GM18861 (cell line): ENCODE results near the gene CHST11.

ENCODE experiments used
- ATAC-seq: cut with Tn5 transposase; IDR thresholded peaks from one replicate; pipeline ENCODE4 v1.9.1; 2021; ENCODE audit not compliant: unreplicated experiment

CHST11 gene

GRCh38 chr12:104624529-104624928, 167.8 kb downstream of the CHST11 start:
- no peak for ATAC-seq

DNA sequence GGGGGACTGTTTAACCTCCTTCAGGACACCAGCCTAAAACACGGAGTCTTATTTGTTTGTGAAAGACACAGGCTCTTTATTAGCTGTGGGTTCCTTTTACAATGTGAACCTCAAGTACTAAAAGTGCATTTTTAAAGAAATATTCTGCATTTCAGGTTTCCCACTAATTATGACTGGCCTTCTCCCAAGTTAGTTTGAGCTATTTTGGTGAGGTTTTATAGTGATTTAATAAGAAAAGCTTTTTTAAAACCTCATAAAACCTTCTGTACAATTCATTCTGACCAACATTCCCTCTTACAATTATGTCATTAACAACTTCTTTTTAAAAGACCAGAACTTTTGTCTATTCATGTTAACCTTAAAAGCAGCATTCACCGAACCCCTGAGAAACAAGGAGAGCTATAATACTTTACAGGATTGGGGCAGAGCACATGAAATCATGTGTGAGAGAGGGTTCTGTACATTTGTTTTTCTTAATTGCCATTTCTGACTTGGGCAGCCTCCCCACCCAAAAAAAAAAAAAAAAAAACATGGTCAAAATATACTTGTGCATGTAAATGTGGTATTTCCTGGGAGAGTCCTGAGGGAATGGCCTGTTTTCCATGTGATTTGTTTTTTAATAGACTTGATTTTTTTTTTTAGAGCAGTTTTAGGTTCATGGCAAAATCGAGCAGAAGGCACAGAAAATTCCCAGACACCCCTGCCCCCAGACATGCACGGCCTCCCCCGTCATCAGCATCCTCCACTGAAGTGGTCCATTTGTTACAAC, 169.5 kb downstream of the CHST11 start:
- ATAC-seq = no peak

DNA sequence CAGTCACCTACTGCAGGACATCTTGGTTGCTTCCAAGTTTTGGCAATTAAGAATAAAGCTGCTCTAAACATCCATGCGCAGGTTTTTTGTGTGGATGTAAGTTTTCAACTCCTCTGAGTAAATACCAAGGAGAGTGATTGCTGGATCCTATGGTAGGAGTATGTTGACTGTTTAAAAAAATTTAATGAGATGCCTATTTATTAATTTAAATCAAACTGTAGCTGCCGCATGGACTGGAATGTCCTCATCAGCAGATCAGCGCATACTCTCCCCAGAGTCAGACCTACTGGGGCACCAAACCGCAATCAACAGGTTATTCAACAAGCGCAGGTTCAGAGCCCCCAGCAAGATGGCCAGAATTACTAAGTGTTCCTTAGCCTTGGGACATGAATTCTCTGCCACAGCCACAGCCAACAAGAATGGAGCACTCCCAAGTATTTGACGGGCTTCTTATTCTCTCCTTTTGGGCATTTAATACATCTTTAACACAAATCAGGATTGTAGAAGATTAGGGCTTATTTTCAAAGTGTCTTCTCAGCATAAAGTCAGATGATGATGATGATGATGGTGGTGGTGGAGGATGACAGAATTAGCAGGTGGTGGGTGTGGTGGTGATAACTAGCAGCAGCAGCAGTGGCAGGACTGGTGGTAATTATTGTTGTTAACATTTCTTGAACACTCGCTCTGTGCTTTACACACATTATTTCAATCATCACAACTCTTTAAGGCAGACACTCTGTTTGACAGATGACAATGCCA, 170.7 kb downstream of the CHST11 start:
- no peak for ATAC-seq

DNA sequence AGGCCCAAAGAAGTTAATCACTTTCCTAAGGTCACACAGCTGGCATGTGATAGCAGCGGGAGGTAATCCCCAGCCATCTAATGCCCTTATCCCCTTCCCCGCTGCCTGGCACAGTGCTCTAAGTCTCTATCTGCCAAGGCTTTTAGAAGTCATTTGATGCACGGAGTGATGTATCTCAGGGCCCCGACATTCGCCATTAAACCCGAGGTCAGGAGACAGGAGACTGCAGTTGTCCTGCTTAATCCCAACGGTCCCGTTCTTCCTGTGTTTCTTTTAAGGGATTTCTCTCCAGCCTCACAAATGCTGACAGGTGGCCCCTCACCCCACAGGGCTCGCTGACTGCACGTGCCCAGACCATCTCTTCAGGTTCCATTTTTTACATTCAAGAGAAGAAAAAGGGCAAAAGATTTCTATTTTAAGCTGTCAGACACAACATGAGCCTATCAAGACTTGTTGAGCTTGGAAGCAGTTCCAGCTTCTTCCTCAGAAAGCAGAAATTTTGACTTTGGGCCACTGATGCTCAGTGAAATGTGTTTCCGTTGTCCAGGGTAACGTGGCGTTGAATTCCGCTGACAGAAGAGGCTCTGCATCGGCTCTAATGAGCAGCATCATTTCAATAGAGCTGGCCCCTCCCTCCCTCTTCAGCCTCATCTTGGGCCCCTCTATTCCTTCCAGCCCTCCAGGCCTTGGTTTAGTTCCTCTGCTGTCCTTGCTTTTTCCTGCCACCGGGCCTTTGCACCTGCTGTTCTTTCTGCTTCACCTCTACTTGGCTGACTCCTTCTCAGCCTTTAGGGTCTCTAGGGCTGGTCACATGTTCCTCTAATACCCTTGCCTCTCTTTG, 171.5 kb downstream of the CHST11 start:
- ATAC-seq = no peak

DNA sequence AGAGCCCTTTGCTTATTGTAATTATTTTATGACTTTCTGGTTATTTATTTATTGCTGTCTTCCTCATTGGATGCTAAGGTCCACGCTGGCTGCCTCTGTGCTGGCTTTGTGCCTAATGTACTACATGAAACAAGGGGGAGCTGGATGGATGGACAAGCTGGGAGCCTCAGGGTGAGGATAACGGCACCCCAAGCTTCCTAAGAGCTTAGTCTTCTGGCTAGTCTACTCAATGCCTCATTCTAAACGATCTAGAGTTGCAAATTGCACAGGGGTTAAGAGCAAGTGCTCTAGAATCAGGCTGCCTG, 172.0 kb downstream of the CHST11 start:
- ATAC-seq = no peak

- ATAC-seq = no peak
Measured at GRCh38 chr12:104630230-104630670, 173.5 kb downstream of the CHST11 start.

GRCh38 chr12:104631867-104632266, 175.1 kb downstream of the CHST11 start:
- no peak for ATAC-seq

DNA sequence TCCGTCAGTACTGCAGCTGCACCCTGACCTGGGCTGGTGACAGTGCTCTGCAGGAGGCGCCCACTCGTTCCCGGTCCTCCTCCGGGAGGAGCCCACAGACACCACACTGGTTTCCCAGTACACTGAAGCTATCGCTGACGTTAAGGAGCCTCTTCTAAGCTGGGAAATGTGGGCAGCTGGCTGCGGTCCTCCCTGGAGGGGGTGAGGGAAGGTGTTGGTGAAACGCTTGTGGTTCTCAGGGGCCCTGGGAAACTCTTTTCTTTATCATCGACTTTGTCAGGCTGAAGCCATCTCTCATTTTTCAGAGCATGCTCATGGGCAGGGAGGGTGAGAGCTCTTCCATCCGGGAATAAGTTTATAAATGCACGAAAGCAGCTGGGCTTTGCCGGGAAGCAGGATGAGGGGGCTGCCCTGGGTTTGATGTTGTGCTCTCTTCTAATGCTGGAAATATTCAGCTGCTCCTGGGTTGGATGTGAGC, 176.0 kb downstream of the CHST11 start:
- no peak for ATAC-seq

DNA sequence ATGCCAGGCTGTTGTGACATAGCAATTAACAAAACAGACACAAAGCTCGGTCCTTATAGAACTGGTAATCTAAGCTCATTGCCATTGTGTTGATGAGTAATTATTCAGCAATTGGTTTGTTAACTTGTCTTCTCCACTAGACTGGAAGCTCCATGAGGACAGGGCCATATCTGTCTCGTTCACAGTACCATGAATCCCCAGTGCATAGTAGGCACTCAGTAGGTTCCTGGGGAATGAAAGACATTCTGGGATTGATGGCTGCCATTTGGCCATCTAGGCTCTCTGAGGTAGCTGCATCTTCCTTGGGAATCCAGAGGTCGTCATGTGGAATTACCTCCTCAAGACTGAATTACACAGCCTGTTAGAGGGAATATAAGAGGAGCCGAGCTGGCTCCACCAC, 177.3 kb downstream of the CHST11 start:
- ATAC-seq = no peak

DNA sequence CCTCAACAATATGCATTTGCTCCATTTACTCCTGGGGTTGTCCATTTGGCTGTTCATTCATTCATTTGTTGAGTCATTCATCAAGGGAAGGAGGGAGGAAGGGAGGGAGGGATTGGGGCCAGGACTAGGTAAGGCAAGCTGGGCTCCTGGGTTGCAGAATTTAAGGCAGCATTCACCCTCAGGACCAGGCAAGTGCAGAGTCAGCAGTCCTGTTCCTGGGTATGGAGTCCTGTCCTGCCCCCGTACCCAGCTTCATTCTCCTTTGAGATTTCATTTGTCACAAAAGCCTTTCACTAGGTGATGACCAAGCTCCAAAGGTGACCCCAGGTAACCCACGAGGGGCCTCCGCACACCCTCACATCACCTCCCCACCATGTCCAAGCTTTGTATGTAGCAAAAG, 178.1 kb downstream of the CHST11 start:
- no peak for ATAC-seq

GRCh38 chr12:104635607-104636343, 179.0 kb downstream of the CHST11 start:
- ATAC-seq = no peak

DNA sequence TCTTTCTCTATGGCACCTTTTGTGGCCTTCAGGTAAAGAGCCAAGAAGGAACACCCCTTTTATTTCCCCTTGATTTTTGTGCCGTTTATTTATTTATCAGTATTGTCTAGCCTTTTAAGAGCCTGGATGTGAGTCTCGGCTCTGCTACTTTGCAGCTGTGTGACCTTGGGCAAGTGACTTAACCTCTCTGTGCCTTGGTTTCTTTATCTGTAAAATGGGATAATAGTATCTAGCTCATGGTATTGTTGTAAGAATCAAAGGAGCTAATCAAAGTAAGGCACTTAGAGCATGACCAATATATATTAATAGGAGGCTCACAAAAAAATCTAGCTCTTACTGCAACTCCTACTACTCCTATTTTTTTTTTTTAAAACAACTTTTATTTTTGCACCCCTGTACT, 179.7 kb downstream of the CHST11 start:
- ATAC-seq = no peak

- ATAC-seq = no peak
Measured at GRCh38 chr12:104637604-104638003, 180.9 kb downstream of the CHST11 start.

DNA sequence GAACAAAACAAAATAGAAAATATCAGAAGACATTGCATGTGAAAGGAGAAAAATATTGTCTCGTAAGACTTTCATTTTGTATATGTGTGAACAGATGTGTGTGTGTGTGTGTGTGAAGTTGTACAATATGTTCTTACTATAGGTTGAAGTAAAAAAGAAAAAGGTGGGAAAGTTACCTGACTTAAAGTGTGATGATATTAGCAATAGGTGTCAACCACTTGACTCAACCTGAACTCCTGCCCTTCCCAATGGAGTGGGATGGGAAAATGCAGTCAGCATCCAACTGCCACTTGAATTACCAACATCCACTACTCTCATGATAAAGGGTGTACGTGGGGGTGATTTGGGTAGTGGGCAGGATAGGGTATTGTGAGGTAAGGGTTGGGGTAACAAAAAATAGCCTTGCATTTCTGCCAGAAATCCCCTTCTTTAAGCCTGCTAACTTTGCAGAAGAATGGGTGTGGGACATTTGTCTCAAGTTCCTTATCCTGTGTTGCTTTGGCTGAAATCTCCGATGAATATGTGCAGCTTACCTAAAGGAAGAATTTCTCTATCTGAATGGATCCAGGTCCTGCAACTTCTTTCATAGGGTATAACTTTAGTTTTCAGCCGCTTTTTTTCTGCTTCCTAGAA, 181.6 kb downstream of the CHST11 start:
- ATAC-seq = no peak

DNA sequence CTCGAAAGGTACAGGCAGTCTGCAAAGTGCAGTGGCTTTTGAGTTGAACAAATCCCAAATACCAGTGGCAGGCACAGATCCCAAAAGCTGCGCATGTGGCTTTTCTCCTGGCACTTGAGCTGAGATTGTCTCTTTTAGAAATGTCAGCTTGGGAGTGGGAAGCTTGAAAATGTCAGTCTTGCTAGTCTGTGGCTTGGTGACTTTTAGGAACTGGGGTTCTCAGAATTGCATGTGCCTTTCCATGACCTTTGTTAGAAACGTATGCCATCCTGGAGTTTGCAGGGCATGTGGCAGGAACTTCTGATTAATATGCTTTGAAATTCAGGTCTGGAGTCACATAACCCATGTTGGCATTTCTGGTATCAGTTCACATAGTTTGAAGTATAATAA, 182.1 kb downstream of the CHST11 start:
- no peak for ATAC-seq

DNA sequence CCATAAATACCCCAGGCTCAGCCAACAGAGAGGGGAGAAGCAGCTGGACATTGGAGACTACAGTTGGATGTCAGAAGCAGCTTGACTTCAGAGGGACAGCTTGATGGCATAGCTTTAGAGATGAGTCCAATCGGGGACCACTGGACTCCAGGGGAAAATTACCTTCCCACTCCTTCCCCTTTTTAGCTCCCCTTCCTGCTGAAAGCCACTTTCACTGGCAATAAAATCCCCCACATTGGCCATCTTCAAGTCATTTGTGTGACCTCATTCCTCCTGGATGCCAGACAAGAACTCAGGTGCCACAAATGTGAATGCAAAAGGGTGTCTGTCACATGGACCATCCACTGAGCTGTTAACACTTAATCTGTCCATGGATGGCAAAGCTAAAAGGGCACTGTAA, 184.2 kb downstream of the CHST11 start:
- no peak for ATAC-seq

DNA sequence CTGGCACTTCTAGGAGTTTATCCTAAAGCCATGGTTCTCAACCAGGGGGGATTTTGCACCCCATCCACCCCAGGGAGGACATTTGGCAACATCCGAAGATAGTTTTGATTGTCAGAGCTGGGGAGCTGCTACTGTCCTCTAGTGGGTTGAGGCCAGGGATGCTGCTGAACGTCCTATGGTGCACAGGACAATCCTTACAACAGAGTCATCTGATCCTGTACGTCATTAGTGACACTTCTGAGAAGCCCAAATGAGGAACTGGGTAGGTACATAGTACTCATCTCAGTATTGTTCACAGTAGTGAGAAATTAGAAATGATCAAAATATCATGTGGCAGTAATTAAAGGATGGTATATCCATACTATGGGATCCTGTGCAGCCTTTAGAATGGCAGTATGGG, 185.1 kb downstream of the CHST11 start:
- peak; percentile 93 for ATAC-seq

- ATAC-seq = no peak
Measured at GRCh38 chr12:104643093-104643818, 186.5 kb downstream of the CHST11 start.

GRCh38 chr12:104643819-104644669, 187.3 kb downstream of the CHST11 start:
- ATAC-seq = no peak
